Adrenal gland (tissue), 5 donors: ENCODE results near the gene ACER2.

Source experiments
- CTCF ChIP-seq, 6 experiments: fragments of 450-650 bp in 4 of 6; fragments of 200-600 bp in 2 of 6; sonication (generic) in 1 of 6; IDR thresholded peaks; 1 replicate in 5 of 6; 2 replicates in 1 of 6; pipeline versions ENCODE4 v1.5.1 to v1.8.0; 2016 to 2021; ENCODE audit warnings: antibody characterized with exemption in 6 of 6, mild to moderate bottlenecking in 2 of 6, moderate library complexity in 1 of 6
- POLR2A ChIP-seq, 2 donors: fragments of 450-650 bp; IDR thresholded peaks; one replicate each; pipeline ENCODE4 v1.6.1; 2017; ENCODE audit warnings: antibody characterized with exemption in 2 of 2, mild to moderate bottlenecking in 2 of 2, moderate library complexity in 1 of 2
- donor health status: DM: no; HTN: no; CAD: no.

DNA sequence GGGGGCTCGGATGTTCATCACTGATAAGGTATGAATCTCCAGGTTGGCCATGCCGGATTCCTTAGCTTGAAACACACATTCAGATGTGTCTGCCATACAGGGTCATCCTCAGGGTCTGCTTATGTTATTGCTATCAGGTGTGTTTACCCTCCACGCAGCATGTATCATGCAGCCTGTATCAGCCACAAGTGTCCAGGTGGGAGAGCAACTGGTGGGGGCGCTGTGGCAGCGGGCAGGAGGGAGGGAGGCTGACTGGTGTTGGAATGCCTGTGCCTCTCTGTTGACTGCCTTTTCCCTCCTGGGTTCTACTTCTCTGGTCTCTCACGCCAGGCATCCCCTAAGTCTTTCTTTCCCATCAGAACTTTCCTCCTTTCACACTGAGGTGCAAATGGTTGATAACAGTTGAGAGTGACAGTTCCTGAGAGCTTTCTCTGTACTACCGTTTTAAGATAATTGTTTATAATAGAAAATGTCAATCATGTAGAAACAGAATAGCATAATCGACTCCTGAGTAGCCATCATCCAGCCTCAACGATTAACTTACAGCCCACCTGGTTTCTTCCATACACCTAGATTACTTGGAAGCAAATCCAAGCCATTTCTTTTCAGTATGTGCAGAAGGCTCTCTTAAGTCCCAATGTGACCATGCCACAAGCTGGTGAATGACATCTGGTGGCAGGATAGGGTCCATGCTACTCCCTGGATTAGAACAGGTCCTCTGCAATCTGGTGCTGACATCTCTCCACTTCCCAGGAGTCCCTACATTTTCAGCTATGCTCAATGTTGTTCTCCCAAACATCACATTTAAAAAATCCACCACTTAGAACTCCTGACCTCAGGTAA is 86.6 kb downstream of the ACER2 start:
- no peak for TF ChIP-seq CTCF (IDR thresholded peaks at IDR 0.05)
- no peak for TF ChIP-seq POLR2A (IDR thresholded peaks at IDR 0.05)
